ENCODE data around the gene PRSS36. TPM values are rescaled to one million over a fixed set of nuclear protein-coding genes. Genes with fewer than 3 reads are reported as not detected.

Gene PRSS36
- polyA plus RNA-seq, 1 donor = 2.0 TPM

DNA sequence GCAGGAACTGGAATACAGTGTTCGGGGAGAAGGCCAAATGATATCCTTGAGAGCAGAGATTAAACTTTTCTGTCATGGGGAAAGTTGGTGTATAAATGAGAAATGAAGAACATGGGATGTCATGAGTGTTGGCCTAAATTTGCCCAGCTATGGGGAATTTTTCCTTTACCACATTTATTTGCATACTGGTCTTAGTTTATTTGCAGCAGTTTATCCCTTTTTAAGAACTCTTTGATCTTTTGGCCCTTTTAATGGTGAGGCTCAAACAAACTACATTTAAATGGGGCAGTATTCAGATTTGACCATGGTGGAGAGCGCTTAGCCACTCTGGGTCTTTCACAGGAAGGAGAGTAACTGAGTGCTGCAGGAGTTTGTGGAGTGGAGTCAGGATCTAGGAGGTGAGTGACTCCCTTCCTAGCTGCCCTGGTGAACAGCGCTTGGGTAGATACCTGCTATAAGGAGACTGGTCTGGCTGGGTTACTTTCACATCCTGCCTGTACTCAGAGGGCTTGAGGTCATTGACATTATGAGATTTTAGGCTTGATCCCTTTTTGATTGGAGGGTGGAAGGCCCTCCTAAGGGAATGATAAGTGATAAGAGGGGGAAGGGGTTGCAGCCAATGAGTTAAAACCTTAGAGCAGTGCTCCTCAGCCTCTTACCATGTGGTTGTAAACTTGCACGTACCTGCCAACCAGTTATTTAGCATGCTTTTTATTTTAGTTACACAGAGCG is 42.0 kb upstream of the PRSS36 start:
- H3K36me3 ChIP-seq (ENCODE audit: control insufficient read depth, insufficient read depth, low read length) = peaks cover 98% of the 10 kb centered on the region
- DNase-seq = no peak
- H3K9me3 ChIP-seq (ENCODE audit: control insufficient read depth, low read depth, low read length) = no peaks in the 10 kb centered on the region

DNA sequence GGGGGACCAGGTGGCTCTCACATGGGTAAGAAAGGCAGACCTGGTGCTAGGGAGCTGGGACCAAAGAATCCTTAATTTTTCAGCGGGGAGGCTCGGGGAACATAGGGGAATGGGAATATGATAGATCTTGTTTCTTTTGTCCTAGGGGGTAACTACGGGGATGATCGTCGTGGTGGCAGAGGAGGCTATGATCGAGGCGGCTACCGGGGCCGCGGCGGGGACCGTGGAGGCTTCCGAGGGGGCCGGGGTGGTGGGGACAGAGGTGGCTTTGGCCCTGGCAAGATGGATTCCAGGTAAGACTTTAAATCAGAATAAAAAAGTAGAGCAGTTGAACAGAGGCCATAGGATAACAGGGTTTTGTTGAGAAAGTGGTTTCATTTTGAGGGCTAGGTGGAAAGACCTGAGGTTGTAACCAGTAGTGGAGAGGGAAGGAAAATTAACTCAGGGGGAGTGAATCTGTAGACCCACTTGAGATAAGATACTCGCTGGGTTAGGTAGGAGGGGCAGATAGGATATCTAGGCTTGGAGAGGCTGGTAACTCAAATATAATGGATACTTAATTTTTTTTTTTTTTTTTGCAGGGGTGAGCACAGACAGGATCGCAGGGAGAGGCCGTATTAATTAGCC is 41.1 kb upstream of the PRSS36 start:
- no peak for DNase-seq
- no peaks in the 10 kb centered on the region for H3K4me1 ChIP-seq (ENCODE audit: control insufficient read depth, insufficient read depth, low read length)
- H3K36me3 ChIP-seq (ENCODE audit: control insufficient read depth, insufficient read depth, low read length) = peaks cover 99% of the 10 kb centered on the region
- no peak overlapping the region for H3K27ac ChIP-seq (ENCODE audit: low read length)
- H3K9me3 ChIP-seq (ENCODE audit: control insufficient read depth, low read depth, low read length) = no peaks in the 10 kb centered on the region
- no peaks in the 10 kb centered on the region for H3K27me3 ChIP-seq (ENCODE audit: control insufficient read depth, insufficient read depth, low read length)
- no peak overlapping the region for H3K4me3 ChIP-seq (ENCODE audit: low read length)
- 100% methylated on average over 1 of the region's 17 CpGs for WGBS (ENCODE audit: insufficient coverage, low lambda C conversion rate)

More for the DNA sequence above, 42.0 kb upstream of the PRSS36 start:
- Histone ChIP-seq H3K4me1 (ENCODE audit: control insufficient read depth, insufficient read depth, low read length) (no peaks in the 10 kb centered on the region), H3K4me3 (ENCODE audit: low read length) (no peak overlapping the region), H3K27ac (ENCODE audit: low read length) (no peak overlapping the region), H3K27me3 (ENCODE audit: control insufficient read depth, insufficient read depth, low read length) (no peaks in the 10 kb centered on the region)
- WGBS (ENCODE audit: insufficient coverage, low lambda C conversion rate) = 100% methylated on average over 1 of the region's 5 CpGs

DNA sequence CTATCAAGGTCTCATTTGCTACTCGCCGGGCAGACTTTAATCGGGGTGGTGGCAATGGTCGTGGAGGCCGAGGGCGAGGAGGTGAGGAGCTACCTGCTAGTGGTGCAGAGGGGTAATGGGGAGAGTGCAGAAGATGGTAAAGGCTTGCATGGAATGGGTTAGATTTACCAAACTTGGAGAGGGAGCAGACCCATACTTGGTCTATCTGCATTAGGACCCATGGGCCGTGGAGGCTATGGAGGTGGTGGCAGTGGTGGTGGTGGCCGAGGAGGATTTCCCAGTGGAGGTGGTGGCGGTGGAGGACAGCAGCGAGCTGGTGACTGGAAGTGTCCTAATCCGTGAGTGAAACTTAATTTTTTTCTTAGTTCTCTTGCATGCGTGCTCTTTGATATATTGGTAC is 40.2 kb upstream of the PRSS36 start:
- WGBS (ENCODE audit: insufficient coverage, low lambda C conversion rate) = no CpG with 5 or more reads among the region's 12 CpGs
- Histone ChIP-seq H3K9me3 (ENCODE audit: control insufficient read depth, low read depth, low read length) (no peaks in the 10 kb centered on the region), H3K4me1 (ENCODE audit: control insufficient read depth, insufficient read depth, low read length) (no peaks in the 10 kb centered on the region), H3K27me3 (ENCODE audit: control insufficient read depth, insufficient read depth, low read length) (no peaks in the 10 kb centered on the region), H3K36me3 (ENCODE audit: control insufficient read depth, insufficient read depth, low read length) (peaks cover 99% of the 10 kb centered on the region), H3K4me3 (ENCODE audit: low read length) (no peak overlapping the region), H3K27ac (ENCODE audit: low read length) (no peak overlapping the region)
- DNase-seq = no peak

- WGBS (ENCODE audit: insufficient coverage, low lambda C conversion rate) = no CpG with 5 or more reads among the region's 2 CpGs
- DNase-seq = no peak
- H3K36me3 ChIP-seq (ENCODE audit: control insufficient read depth, insufficient read depth, low read length) = peaks cover 99% of the 10 kb centered on the region
- H3K27me3 ChIP-seq (ENCODE audit: control insufficient read depth, insufficient read depth, low read length) = no peaks in the 10 kb centered on the region
- no peaks in the 10 kb centered on the region for H3K9me3 ChIP-seq (ENCODE audit: control insufficient read depth, low read depth, low read length)
- H3K4me1 ChIP-seq (ENCODE audit: control insufficient read depth, insufficient read depth, low read length) = no peaks in the 10 kb centered on the region
- H3K4me3 ChIP-seq (ENCODE audit: low read length) = no peak overlapping the region
- H3K27ac ChIP-seq (ENCODE audit: low read length) = no peak overlapping the region
Measured at GRCh38 chr16:31189412-31189778, 39.5 kb upstream of the PRSS36 start.

GRCh38 chr16:31188450-31189411 is 38.9 kb upstream of the PRSS36 start:
- DNase-seq = no peak
- no peaks in the 10 kb centered on the region for H3K27me3 ChIP-seq (ENCODE audit: control insufficient read depth, insufficient read depth, low read length)
- H3K27ac ChIP-seq (ENCODE audit: low read length) = no peak overlapping the region
- no peak overlapping the region for H3K4me3 ChIP-seq (ENCODE audit: low read length)
- H3K4me1 ChIP-seq (ENCODE audit: control insufficient read depth, insufficient read depth, low read length) = no peaks in the 10 kb centered on the region
- H3K36me3 ChIP-seq (ENCODE audit: control insufficient read depth, insufficient read depth, low read length) = peaks cover 99% of the 10 kb centered on the region
- H3K9me3 ChIP-seq (ENCODE audit: control insufficient read depth, low read depth, low read length) = no peaks in the 10 kb centered on the region
- 100% methylated on average over 1 of the region's 3 CpGs for WGBS (ENCODE audit: insufficient coverage, low lambda C conversion rate)

DNA sequence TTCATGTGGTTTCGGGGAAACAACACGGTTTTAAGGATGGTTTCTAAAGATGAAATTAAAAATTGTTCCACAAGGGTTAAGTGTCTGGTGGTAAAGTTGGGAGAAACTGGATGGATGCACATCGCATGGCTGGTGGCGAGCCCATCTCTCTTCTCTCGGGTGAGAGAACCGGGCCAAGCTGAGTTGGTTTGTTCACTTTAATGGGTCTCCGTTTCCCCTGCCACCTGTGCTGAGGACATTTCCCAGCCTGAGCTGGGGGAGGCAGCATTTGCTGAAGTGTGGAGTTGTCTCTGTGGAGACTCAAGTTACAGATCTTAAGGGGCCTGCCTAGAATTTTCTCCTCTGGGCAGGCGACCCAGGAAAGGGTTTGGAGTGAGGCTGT is 37.9 kb upstream of the PRSS36 start:
- DNase-seq = no peak
- H3K4me1 ChIP-seq (ENCODE audit: control insufficient read depth, insufficient read depth, low read length) = peaks cover under 1% of the 10 kb centered on the region
- H3K27me3 ChIP-seq (ENCODE audit: control insufficient read depth, insufficient read depth, low read length) = no peaks in the 10 kb centered on the region
- H3K4me3 ChIP-seq (ENCODE audit: low read length) = no peak overlapping the region
- no peak overlapping the region for H3K27ac ChIP-seq (ENCODE audit: low read length)
- WGBS (ENCODE audit: insufficient coverage, low lambda C conversion rate) = no CpG with 5 or more reads among the region's 8 CpGs
- H3K9me3 ChIP-seq (ENCODE audit: control insufficient read depth, low read depth, low read length) = no peaks in the 10 kb centered on the region
- H3K36me3 ChIP-seq (ENCODE audit: control insufficient read depth, insufficient read depth, low read length) = peaks cover 99% of the 10 kb centered on the region

- no peaks in the 10 kb centered on the region for H3K27me3 ChIP-seq (ENCODE audit: control insufficient read depth, insufficient read depth, low read length)
- peaks cover 99% of the 10 kb centered on the region for H3K36me3 ChIP-seq (ENCODE audit: control insufficient read depth, insufficient read depth, low read length)
- no peak overlapping the region for H3K27ac ChIP-seq (ENCODE audit: low read length)
- H3K4me3 ChIP-seq (ENCODE audit: low read length) = no peak overlapping the region
- H3K4me1 ChIP-seq (ENCODE audit: control insufficient read depth, insufficient read depth, low read length) = peaks cover 6% of the 10 kb centered on the region
- no peak for DNase-seq
- WGBS (ENCODE audit: insufficient coverage, low lambda C conversion rate) = 100% methylated on average over 2 of the region's 10 CpGs
- no peaks in the 10 kb centered on the region for H3K9me3 ChIP-seq (ENCODE audit: control insufficient read depth, low read depth, low read length)
Measured at GRCh38 chr16:31186930-31187807, 37.3 kb upstream of the PRSS36 start.

GRCh38 chr16:31186176-31186575 is 36.3 kb upstream of the PRSS36 start:
- H3K4me1 ChIP-seq (ENCODE audit: control insufficient read depth, insufficient read depth, low read length) = peaks cover 7% of the 10 kb centered on the region
- H3K4me3 ChIP-seq (ENCODE audit: low read length) = no peak overlapping the region
- DNase-seq = no peak
- H3K27me3 ChIP-seq (ENCODE audit: control insufficient read depth, insufficient read depth, low read length) = no peaks in the 10 kb centered on the region
- no peak overlapping the region for H3K27ac ChIP-seq (ENCODE audit: low read length)
- WGBS (ENCODE audit: insufficient coverage, low lambda C conversion rate) = 83% methylated on average over 4 of the region's 7 CpGs
- no peaks in the 10 kb centered on the region for H3K9me3 ChIP-seq (ENCODE audit: control insufficient read depth, low read depth, low read length)
- peaks cover 91% of the 10 kb centered on the region for H3K36me3 ChIP-seq (ENCODE audit: control insufficient read depth, insufficient read depth, low read length)

GRCh38 chr16:31185339-31185738 is 35.5 kb upstream of the PRSS36 start:
- peaks cover 82% of the 10 kb centered on the region for H3K36me3 ChIP-seq (ENCODE audit: control insufficient read depth, insufficient read depth, low read length)
- WGBS (ENCODE audit: insufficient coverage, low lambda C conversion rate) = 50% methylated on average over 1 of the region's 5 CpGs

More at GRCh38 chr16:31185339-31185738, 35.5 kb upstream of the PRSS36 start:
- DNase-seq = no peak
- H3K9me3 ChIP-seq (ENCODE audit: control insufficient read depth, low read depth, low read length) = no peaks in the 10 kb centered on the region
- H3K27me3 ChIP-seq (ENCODE audit: control insufficient read depth, insufficient read depth, low read length) = no peaks in the 10 kb centered on the region
- H3K27ac ChIP-seq (ENCODE audit: low read length) = no peak overlapping the region
- H3K4me3 ChIP-seq (ENCODE audit: low read length) = no peak overlapping the region
- peaks cover 7% of the 10 kb centered on the region for H3K4me1 ChIP-seq (ENCODE audit: control insufficient read depth, insufficient read depth, low read length)

All from large intestine (tissue), 3 donors.